GM12878 (cell line): ENCODE data around the gene FBXW7. TPM values are rescaled to one million over a fixed set of nuclear protein-coding genes. Genes with fewer than 3 reads are reported as not detected.

Experiments
- ATAC-seq: fragments of 200-7000 bp; cut with Tn5 transposase; 3 replicates; pipeline ENCODE4 v1.9.1; 2020; ENCODE audit warnings: mild to moderate bottlenecking, moderate library complexity
- BruUV-seq: library from RNA; stranded (reverse); fragments of 400-500 nt; replicated peaks from 2 replicates; lab custom pipeline; 2021; lab: Mats Ljungman, UMichigan
- CTCF ChIA-PET: fragments of 300-600 bp; sonication (Branson Sonifier 250); formaldehyde crosslinking; extraction: SDS; loops from one replicate; lab custom pipeline; 2021; ENCODE audit warnings: inconsistent platforms; lab: Yijun Ruan, JAX
- POLR2A ChIA-PET: fragments of 350-600 bp; formaldehyde crosslinking; extraction: SDS; loops from one replicate; lab custom pipeline; 2021; ENCODE audit warnings: inconsistent platforms; lab: Charles Lee
- RAD21 ChIA-PET: fragments of 300-600 bp; sonication (Branson Sonifier 250); formaldehyde crosslinking; loops from one replicate; lab custom pipeline; 2023; ENCODE audit warnings: antibody characterized with exemption; ENCODE audit not compliant: unreplicated experiment; lab: Charles Lee
- SMC1A ChIA-PET: fragments of 300-600 bp; sonication (Branson Sonifier 250); formaldehyde crosslinking; loops from one replicate; lab custom pipeline; 2023; ENCODE audit not compliant: unreplicated experiment, uncharacterized antibody; lab: Charles Lee
- DNase-seq: peaks from one replicate; pipeline ENCODE4 v3.0.0-alpha.2; 2011; ENCODE audit warnings: low read depth, low spot score
- FAIRE-seq: peaks from 3 replicates; lab custom pipeline; 2011; peaks lifted over from hg19 to GRCh38; lab: Jason Lieb, UNC
- H2AFZ ChIP-seq: 2 replicates; pipeline ENCODE4 v1.6.0; 2011; ENCODE audit warnings: low read depth, low read length, control low read depth; ENCODE audit not compliant: control insufficient read depth
- H3K27ac ChIP-seq: 2 replicates; pipeline ENCODE4 v1.5.1; 2011; ENCODE audit warnings: control low read depth; ENCODE audit not compliant: control insufficient read depth, insufficient read depth
- H3K27me3 ChIP-seq, 2 experiments: replicated peaks in 1 of 2; 2 replicates each; pipeline versions ENCODE4 v1.6.0 to v1.6.1; 2011; ENCODE audit warnings: low read length in 1 of 2; ENCODE audit not compliant: control insufficient read depth in 2 of 2, insufficient read depth in 2 of 2
- H3K36me3 ChIP-seq, 2 experiments: 2 replicates each; pipeline ENCODE4 v1.5.1; 2011; ENCODE audit warnings: low read length in 1 of 2; ENCODE audit not compliant: control insufficient read depth in 2 of 2, insufficient read depth in 2 of 2
- H3K4me1 ChIP-seq: 2 replicates; pipeline ENCODE4 v1.6.1; 2011; ENCODE audit warnings: mild to moderate bottlenecking, low read length, moderate library complexity, mixed read lengths; ENCODE audit not compliant: control insufficient read depth, insufficient read depth
- H3K4me2 ChIP-seq: 2 replicates; pipeline ENCODE4 v1.6.0; 2011; ENCODE audit warnings: control low read depth; ENCODE audit not compliant: control insufficient read depth, insufficient read depth
- H3K4me3 ChIP-seq: fragments of 200-600 bp; sonication (generic); 2 replicates; pipeline ENCODE4 v1.5.1; 2016
- H3K79me2 ChIP-seq: 2 replicates; pipeline ENCODE4 v1.6.0; 2011; ENCODE audit warnings: low read length; ENCODE audit not compliant: control insufficient read depth, insufficient read depth
- H3K9ac ChIP-seq: 2 replicates; pipeline ENCODE4 v1.8.0; 2011; ENCODE audit warnings: low read length, control low read depth, mixed read lengths; ENCODE audit not compliant: control insufficient read depth, insufficient read depth
- H3K9me3 ChIP-seq: replicated peaks from 3 replicates; pipeline ENCODE4 v1.5.1; 2011; ENCODE audit warnings: mild to moderate bottlenecking, low read length; ENCODE audit not compliant: control insufficient read depth, insufficient read depth
- H4K20me1 ChIP-seq: 2 replicates; pipeline ENCODE4 v1.6.0; 2011; ENCODE audit not compliant: control insufficient read depth, insufficient read depth
- HDGF ChIP-seq: fragments of 450-650 bp; IDR thresholded peaks from 2 replicates; pipeline ENCODE4 v1.6.1; 2016; ENCODE audit warnings: antibody characterized with exemption
- NFYA ChIP-seq: IDR thresholded peaks from 2 replicates; pipeline ENCODE4 v1.6.1; 2011; ENCODE audit warnings: low read depth, mild to moderate bottlenecking, low read length, improper control_type of control experiment, borderline replicate concordance
- POU2F2 ChIP-seq: IDR thresholded peaks from 3 replicates; pipeline ENCODE4 v1.6.1; 2011; ENCODE audit warnings: low read depth, mild to moderate bottlenecking, low read length, borderline replicate concordance
- RAD51 ChIP-seq: fragments of 450-650 bp; IDR thresholded peaks from 2 replicates; pipeline ENCODE4 v1.6.1; 2016; ENCODE audit warnings: moderate library complexity, mild to moderate bottlenecking, inconsistent platforms
- RUNX3 ChIP-seq: IDR thresholded peaks from 2 replicates; pipeline ENCODE4 v1.6.1; 2012; ENCODE audit warnings: low read length, inconsistent platforms
- SMAD1 ChIP-seq: fragments of 450-650 bp; IDR thresholded peaks from 2 replicates; pipeline ENCODE4 v1.6.1; 2018; ENCODE audit warnings: mild to moderate bottlenecking, low read depth; ENCODE audit not compliant: partially characterized antibody
- SREBF1 ChIP-seq: IDR thresholded peaks from 2 replicates; pipeline ENCODE4 v1.6.1; 2012; ENCODE audit warnings: mild to moderate bottlenecking, low read length
- TCF7 ChIP-seq: IDR thresholded peaks from 2 replicates; pipeline ENCODE4 v1.6.1; 2014; ENCODE audit warnings: antibody characterized with exemption, borderline replicate concordance
- WGBS: methylation state at CpG from one replicate; pipeline ENCODE4 v1.1.6; 2016; ENCODE audit warnings: low lambda C conversion rate; ENCODE audit not compliant: insufficient replicate concordance, insufficient coverage; ENCODE audit errors: missing lambda C conversion rate; 5-methylcytosine and 5-hydroxymethylcytosine counted together
- in situ Hi-C: fragments of 300-500 bp; cut with MboI; formaldehyde crosslinking; loops from 9 replicates; pipeline ENCODE4 v1.14.3; 2018; ENCODE audit warnings: mixed read lengths
- intact Hi-C: fragments of 100-400 bp; cut with micrococcal nuclease; formaldehyde crosslinking; loops from one replicate; pipeline ENCODE4 v1.14.2; 2022; ENCODE audit not compliant: unreplicated experiment
- polyA plus RNA-seq, 11 experiments: library from polyadenylated mRNA; depleted of rRNA in 4 of 11; unstranded in 6 of 11; stranded (reverse) in 5 of 11; fragments of >200 nt; fragmentation: Nextera tagmentation in 4 of 11; fragmentation: Illumina TruSeq in 1 of 11; extraction: Ambion mirVana in 4 of 11; extraction: Trizol in 1 of 11; gene quantifications; 1 replicate in 1 of 11; 2 replicates in 10 of 11; pipeline versions ENCODE4 v1.2.1 to v1.2.3, GENCODE V29; 2011 to 2016; ENCODE audit warnings: inconsistent platforms in 2 of 11, missing spikeins in 2 of 11, low read depth in 1 of 11
- total RNA-seq, 4 experiments: library from RNA; depleted of rRNA in 3 of 4; stranded (reverse); fragments of >200 nt in 3 of 4; fragmentation: Illumina TruSeq in 1 of 4; extraction: Trizol in 1 of 4; gene quantifications; 2 replicates each; pipeline versions ENCODE4 v1.2.1 to v1.2.3, GENCODE V29; 2013 to 2021

FBXW7 gene
- total and polyA plus RNA-seq, 10 of the 15 experiments (the other 5 are each of a cell fraction or from before 2014, with no cell fraction given), result 35.8 to 118 (median 47.2) TPM

GRCh38 chr4:152513078-152513477, 22.8 kb downstream of the FBXW7 start:
- Histone ChIP-seq H3K36me3 (peaks cover 0 to 16% of the 10 kb centered on the region in 2 experiments; a peak in 3 of 4 replicates), H3K27me3 (no peaks in the 10 kb centered on the region), H3K9me3 (peaks cover 9% of the 10 kb centered on the region), H3K79me2 (peaks cover 91% of the 10 kb centered on the region), H3K4me3 (no peak overlapping the region), H4K20me1 (no peaks in the 10 kb centered on the region; the same call in 1 of the 2 replicates), H3K27ac (no peak overlapping the region), H3K4me2 (no peak overlapping the region), H3K9ac (no peak overlapping the region), H3K4me1 (peaks cover 24% of the 10 kb centered on the region), H2AFZ (no peak overlapping the region)
- whole genome bisulfite sequencing, result 51% methylated on average over 7 of the region's 7 CpGs
- DNase-seq (no peak), ATAC-seq (peak; percentile 19), FAIRE-seq (no peak)
- RAD21 ChIA-PET, result no interaction called here
- SMC1A ChIA-PET, result interaction anchor here (2.3 to 6.7 kb wide), 4 partner anchors 10 to 128 kb away, joined by 10 to 60 read pairs (median 29); no protein-coding TSS in a partner anchor
- intact Hi-C loops, result no loop called here
- POLR2A ChIA-PET, result interaction anchor here (0.8 to 2.1 kb wide), 3 partner anchors 11 to 19 kb away, joined by 3 to 10 read pairs (median 4); no protein-coding TSS in a partner anchor
- CTCF ChIA-PET, result interaction anchor here (1.8 to 3.1 kb wide), 2 partner anchors 10 to 11 kb away, joined by 6 to 13 read pairs; no protein-coding TSS in a partner anchor
- no TSS peak for BruUV-seq
- in situ Hi-C loops, result no loop called here
- TF ChIP-seq HDGF (no peak), TCF7 (no peak), RAD51 (no peak), POU2F2 (peak; percentile 84; the same call in 2 of the 3 replicates), SREBF1 (peak; percentile 57; the same call in 1 of the 2 replicates), RUNX3 (peak; percentile 16; the same call in 1 of the 2 replicates), SMAD1 (no peak), NFYA (no peak)
